ENCODE data around the gene NAV1.

DNA sequence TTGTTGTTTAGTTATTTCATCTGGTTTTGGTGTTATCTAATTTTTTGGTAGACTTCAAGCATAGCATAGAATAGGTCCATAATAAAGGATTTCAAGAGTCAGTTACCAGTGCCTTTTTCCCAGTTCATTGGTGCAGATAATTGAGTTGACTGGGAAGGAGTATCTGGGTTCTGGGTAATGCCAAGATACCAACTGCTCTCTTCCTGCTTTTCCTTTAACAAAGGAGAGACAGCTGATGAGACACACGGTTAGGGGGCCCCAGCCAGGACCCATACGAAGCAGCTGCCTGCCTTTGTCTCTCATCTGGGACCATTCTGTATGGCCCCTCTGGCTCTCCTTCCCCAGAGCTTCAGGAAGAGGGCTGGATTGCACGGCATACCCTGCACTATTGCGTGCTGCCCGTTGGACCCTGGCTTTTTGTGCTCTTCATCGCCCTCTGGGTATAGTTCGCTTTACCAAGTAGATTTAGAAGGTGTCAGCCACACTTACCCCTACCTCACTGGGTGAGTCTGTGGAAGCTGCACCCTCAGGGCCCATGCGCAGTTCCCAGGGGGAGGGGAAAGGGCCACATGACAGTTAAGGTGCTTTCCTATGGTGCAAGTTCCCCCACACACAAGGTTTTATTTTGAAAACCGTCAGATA, 7.0 kb downstream of the NAV1 start:
- TF ChIP-seq, protein P1, sequence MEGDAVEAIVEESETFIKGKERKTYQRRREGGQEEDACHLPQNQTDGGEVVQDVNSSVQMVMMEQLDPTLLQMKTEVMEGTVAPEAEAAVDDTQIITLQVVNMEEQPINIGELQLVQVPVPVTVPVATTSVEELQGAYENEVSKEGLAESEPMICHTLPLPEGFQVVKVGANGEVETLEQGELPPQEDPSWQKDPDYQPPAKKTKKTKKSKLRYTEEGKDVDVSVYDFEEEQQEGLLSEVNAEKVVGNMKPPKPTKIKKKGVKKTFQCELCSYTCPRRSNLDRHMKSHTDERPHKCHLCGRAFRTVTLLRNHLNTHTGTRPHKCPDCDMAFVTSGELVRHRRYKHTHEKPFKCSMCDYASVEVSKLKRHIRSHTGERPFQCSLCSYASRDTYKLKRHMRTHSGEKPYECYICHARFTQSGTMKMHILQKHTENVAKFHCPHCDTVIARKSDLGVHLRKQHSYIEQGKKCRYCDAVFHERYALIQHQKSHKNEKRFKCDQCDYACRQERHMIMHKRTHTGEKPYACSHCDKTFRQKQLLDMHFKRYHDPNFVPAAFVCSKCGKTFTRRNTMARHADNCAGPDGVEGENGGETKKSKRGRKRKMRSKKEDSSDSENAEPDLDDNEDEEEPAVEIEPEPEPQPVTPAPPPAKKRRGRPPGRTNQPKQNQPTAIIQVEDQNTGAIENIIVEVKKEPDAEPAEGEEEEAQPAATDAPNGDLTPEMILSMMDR (IDR thresholded peaks at IDR 0.05; ENCODE audit: low read length) = no peak
- TF ChIP-seq EZH2 (optimal IDR thresholded peaks at IDR 0.05; ENCODE audit: low read depth, low read length) (no peak), EZH2phosphoT487 (IDR thresholded peaks at IDR 0.05; ENCODE audit: low read length) (no peak)
